ENCODE results near the gene VPS37D.
"Not testable (repeated sequence)": the region's sequence is repeated elsewhere in the genome, so short reads cannot be mapped to it uniquely, and the experiment has no call there.

The VPS37D gene

GRCh38 chr7:73667344-73668102 lies at the start of gene VPS37D:
Gene VPS37D, plus strand, starts transcription at chr7:73667831. Its CDS starts 128 bp downstream, at chr7:73667959.
- peaks cover 0 to 2% (median 0%) of the 10 kb centered on the region in 5 donors for H3K27me3 ChIP-seq (ENCODE audit: control insufficient read depth in 5 of 5, insufficient read depth in 4 of 5, low read length in 5 of 5)
- H3K27ac ChIP-seq (ENCODE audit: low read depth, low read length), result no peak within 1 kb of the TSS
- peak within 1 kb of the TSS in 4 of 5 donors; percentile 16 to 77 (median 72) for H3K9ac ChIP-seq (ENCODE audit: low read length in 5 of 5)
- no peaks in the 10 kb centered on the region for H3K36me3 ChIP-seq (ENCODE audit: control insufficient read depth in 5 of 5, insufficient read depth in 5 of 5, low read length in 5 of 5)
- peaks cover 0 to 22% (median 16%) of the 10 kb centered on the region in 5 donors for H3K4me1 ChIP-seq (ENCODE audit: control insufficient read depth in 5 of 5, insufficient read depth in 5 of 5, low read length in 5 of 5)
- H3K4me3 ChIP-seq (ENCODE audit: low read depth in 1 of 5, low read length in 5 of 5), result peak within 1 kb of the TSS; percentile 60 to 75 (median 66)
- H3K9me3 ChIP-seq (ENCODE audit: control insufficient read depth in 5 of 5, low read length in 5 of 5), result peaks cover 0 to 7% (median 6%) of the 10 kb centered on the region in 5 donors

- peaks cover 0 to 20% (median 13%) of the 10 kb centered on the region in 5 donors for H3K36me3 ChIP-seq (ENCODE audit: control insufficient read depth in 5 of 5, insufficient read depth in 5 of 5, low read length in 5 of 5)
- H3K27me3 ChIP-seq (ENCODE audit: control insufficient read depth in 5 of 5, insufficient read depth in 4 of 5, low read length in 5 of 5), result peaks cover 0 to 11% (median 3%) of the 10 kb centered on the region in 5 donors
- peaks cover 2 to 68% (median 39%) of the 10 kb centered on the region in 5 donors for H3K4me1 ChIP-seq (ENCODE audit: control insufficient read depth in 5 of 5, insufficient read depth in 5 of 5, low read length in 5 of 5)
- no peak overlapping the region for H3K4me3 ChIP-seq (ENCODE audit: low read depth in 1 of 5, low read length in 5 of 5)
- peak overlapping the region in 2 of 5 donors; percentile 16 to 62 for H3K9ac ChIP-seq (ENCODE audit: low read length in 5 of 5)
- no peak overlapping the region for H3K27ac ChIP-seq (ENCODE audit: low read depth, low read length)
- no peaks in the 10 kb centered on the region for H3K9me3 ChIP-seq (ENCODE audit: control insufficient read depth in 5 of 5, low read length in 5 of 5)
Measured at GRCh38 chr7:73618538-73618937, 49.1 kb upstream of the VPS37D start.

GRCh38 chr7:73619394-73619793 lies 48.2 kb upstream of the VPS37D start:
- H3K27ac ChIP-seq (ENCODE audit: low read depth, low read length); H3K9ac ChIP-seq (ENCODE audit: low read length in 5 of 5); H3K4me3 ChIP-seq (ENCODE audit: low read depth in 1 of 5, low read length in 5 of 5); H3K9me3 ChIP-seq (ENCODE audit: control insufficient read depth in 5 of 5, low read length in 5 of 5): not testable (repeated sequence)
- Histone ChIP-seq H3K4me1 (ENCODE audit: control insufficient read depth in 5 of 5, insufficient read depth in 5 of 5, low read length in 5 of 5) (peaks cover 2 to 65% (median 39%) of the 10 kb centered on the region in 5 donors), H3K27me3 (ENCODE audit: control insufficient read depth in 5 of 5, insufficient read depth in 4 of 5, low read length in 5 of 5) (peaks cover 0 to 16% (median 6%) of the 10 kb centered on the region in 5 donors), H3K36me3 (ENCODE audit: control insufficient read depth in 5 of 5, insufficient read depth in 5 of 5, low read length in 5 of 5) (peaks cover 0 to 16% (median 10%) of the 10 kb centered on the region in 5 donors)

DNA sequence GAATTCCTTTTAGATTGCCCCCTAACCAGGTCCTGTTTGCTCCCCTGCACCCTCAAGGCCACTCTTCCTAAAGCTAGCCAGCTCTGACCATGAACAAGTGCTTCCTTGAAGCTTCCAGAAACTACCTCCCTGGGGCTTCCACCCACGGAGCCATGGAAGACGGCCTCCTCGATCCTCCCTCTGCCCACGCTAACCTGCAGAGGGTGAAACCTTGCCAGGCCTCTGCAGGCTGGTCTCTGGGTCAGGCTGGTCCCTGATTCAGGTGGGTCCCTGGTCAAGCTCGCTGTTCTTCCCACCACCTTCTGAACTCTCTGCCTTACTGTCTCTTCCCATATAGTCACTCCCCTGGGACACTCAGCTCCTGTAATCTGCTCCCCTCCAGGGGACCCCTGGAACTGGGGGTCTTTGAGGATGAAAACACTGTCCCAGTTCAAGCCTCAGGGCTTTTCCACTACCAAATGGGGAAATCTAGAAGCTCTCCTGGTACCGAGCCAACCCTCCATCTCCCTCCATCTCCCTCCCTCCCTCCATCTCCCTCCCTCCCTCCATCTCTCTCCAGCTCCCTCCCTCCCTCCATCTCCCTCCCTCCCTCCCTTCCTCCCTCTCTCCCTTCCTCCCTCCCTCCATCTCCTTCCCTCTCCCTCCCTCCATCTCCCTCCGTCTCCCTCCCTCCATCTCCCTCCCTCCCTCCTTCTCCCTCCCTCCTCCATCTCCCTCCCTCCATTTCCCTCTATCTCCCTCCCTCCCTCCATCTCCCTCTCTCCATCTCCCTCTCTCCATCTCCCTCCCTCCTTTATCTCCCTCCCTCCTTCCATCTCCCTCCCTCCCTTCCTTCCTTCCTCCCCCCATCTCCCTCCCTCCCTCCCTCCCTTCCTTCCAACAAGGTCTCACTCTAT lies 46.2 kb upstream of the VPS37D start:
- peak overlapping the region; percentile 57 for H3K27ac ChIP-seq (ENCODE audit: low read depth, low read length)
- peaks cover 0 to 24% (median 6%) of the 10 kb centered on the region in 5 donors for H3K27me3 ChIP-seq (ENCODE audit: control insufficient read depth in 5 of 5, insufficient read depth in 4 of 5, low read length in 5 of 5)
- H3K4me3 ChIP-seq (ENCODE audit: low read depth in 1 of 5, low read length in 5 of 5), result no peak overlapping the region
- H3K4me1 ChIP-seq (ENCODE audit: control insufficient read depth in 5 of 5, insufficient read depth in 5 of 5, low read length in 5 of 5), result peaks cover 0 to 55% (median 32%) of the 10 kb centered on the region in 5 donors
- H3K9me3 ChIP-seq (ENCODE audit: control insufficient read depth in 5 of 5, low read length in 5 of 5), result no peaks in the 10 kb centered on the region
- H3K9ac ChIP-seq (ENCODE audit: low read length in 5 of 5), result no peak overlapping the region
- peaks cover 0 to 9% (median 4%) of the 10 kb centered on the region in 5 donors for H3K36me3 ChIP-seq (ENCODE audit: control insufficient read depth in 5 of 5, insufficient read depth in 5 of 5, low read length in 5 of 5)

DNA sequence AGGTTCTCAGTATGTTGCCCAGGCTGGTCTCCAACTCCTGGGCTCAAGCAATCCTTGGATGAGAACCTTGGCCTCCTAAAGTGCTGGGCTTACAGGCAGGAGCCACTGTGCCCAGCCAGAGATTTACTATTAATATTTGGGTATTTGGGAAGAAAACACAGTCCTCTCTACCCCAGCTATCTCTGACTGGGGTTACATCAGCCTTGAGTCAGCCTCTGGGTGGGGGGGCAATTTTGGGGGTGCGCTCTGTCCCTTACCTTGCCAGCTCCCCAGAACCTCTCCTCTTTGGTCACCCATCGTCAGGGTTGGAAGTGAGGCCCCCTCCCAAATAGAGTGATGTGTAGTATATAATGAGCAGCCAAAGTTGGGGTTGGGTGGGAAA lies 45.1 kb upstream of the VPS37D start:
- peaks cover 0 to 29% (median 7%) of the 10 kb centered on the region in 5 donors for H3K27me3 ChIP-seq (ENCODE audit: control insufficient read depth in 5 of 5, insufficient read depth in 4 of 5, low read length in 5 of 5)
- peaks cover 5 to 56% (median 37%) of the 10 kb centered on the region in 5 donors for H3K4me1 ChIP-seq (ENCODE audit: control insufficient read depth in 5 of 5, insufficient read depth in 5 of 5, low read length in 5 of 5)
- H3K27ac ChIP-seq (ENCODE audit: low read depth, low read length), result peak overlapping the region; percentile 91
- peaks cover 0 to 5% (median 0%) of the 10 kb centered on the region in 5 donors for H3K36me3 ChIP-seq (ENCODE audit: control insufficient read depth in 5 of 5, insufficient read depth in 5 of 5, low read length in 5 of 5)
- peak overlapping the region in 3 of 5 donors; percentile 16 to 94 (median 92) for H3K9ac ChIP-seq (ENCODE audit: low read length in 5 of 5)
- H3K9me3 ChIP-seq (ENCODE audit: control insufficient read depth in 5 of 5, low read length in 5 of 5), result no peaks in the 10 kb centered on the region
- H3K4me3 ChIP-seq (ENCODE audit: low read depth in 1 of 5, low read length in 5 of 5), result peak overlapping the region; percentile 58 to 90 (median 67)

GRCh38 chr7:73622909-73623797 lies 44.5 kb upstream of the VPS37D start:
- Histone ChIP-seq H3K36me3 (ENCODE audit: control insufficient read depth in 5 of 5, insufficient read depth in 5 of 5, low read length in 5 of 5) (peaks cover 0 to 5% (median 0%) of the 10 kb centered on the region in 5 donors), H3K4me1 (ENCODE audit: control insufficient read depth in 5 of 5, insufficient read depth in 5 of 5, low read length in 5 of 5) (peaks cover 5 to 53% (median 37%) of the 10 kb centered on the region in 5 donors), H3K4me3 (ENCODE audit: low read depth in 1 of 5, low read length in 5 of 5) (peak overlapping the region; percentile 63 to 90 (median 73)), H3K27ac (ENCODE audit: low read depth, low read length) (peak overlapping the region; percentile 91), H3K27me3 (ENCODE audit: control insufficient read depth in 5 of 5, insufficient read depth in 4 of 5, low read length in 5 of 5) (peaks cover 0 to 32% (median 10%) of the 10 kb centered on the region in 5 donors), H3K9me3 (ENCODE audit: control insufficient read depth in 5 of 5, low read length in 5 of 5) (no peaks in the 10 kb centered on the region), H3K9ac (ENCODE audit: low read length in 5 of 5) (peak overlapping the region; percentile 16 to 94 (median 76))

DNA sequence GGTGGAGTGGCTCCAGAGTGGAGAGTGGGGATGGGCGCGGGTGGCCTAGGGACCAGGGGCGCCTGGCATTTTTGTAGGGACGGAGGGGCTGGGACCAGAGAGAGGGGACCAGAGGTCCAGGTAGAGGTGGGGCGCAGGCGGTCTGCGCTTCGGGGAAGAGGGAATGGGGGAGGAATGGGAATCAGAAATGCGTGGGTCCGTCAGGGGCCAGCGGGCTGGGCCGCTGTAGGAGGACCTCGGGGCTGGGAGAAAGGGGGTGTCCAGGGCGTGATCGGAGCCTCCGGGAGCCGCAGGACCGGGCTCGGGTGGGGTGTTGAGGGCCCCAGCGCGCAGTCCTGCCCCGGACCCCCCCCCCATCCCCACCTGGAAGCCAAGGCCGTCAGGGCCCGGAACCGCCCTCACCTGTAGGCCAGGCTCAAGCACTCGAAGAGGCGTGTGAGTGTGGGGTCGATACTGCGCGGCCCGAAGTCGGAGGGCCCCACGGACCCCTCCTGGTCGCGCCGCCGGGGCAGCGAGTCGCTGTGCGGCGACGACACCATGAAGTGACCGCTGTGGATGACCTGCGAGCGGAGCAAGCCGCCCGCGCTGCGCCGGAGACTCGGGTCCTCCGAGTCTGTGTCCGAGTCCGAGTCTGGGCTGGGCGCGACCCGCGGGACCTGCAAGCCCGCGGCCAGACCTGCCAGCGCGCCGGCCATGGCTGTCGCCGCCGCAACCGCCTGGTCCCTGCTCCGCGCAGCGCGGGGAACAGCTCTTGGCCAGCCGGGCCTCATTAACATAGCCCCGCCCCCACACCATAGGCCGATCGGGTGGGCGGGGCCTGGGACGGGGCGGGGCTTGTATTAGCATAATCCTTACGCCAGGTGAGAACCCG lies 43.6 kb upstream of the VPS37D start, which contains the start of gene MLXIPL:
Gene MLXIPL (minus strand): TSS at position 725 of the 871 bp plus-strand sequence. CDS start 30 bp downstream, at position 695.
- peak within 1 kb of the TSS in 4 of 5 donors; percentile 73 to 94 (median 84) for H3K9ac ChIP-seq (ENCODE audit: low read length in 5 of 5)
- H3K9me3 ChIP-seq (ENCODE audit: control insufficient read depth in 5 of 5, low read length in 5 of 5), result no peaks in the 10 kb centered on the region
- H3K36me3 ChIP-seq (ENCODE audit: control insufficient read depth in 5 of 5, insufficient read depth in 5 of 5, low read length in 5 of 5), result no peaks in the 10 kb centered on the region
- peak within 1 kb of the TSS; percentile 91 for H3K27ac ChIP-seq (ENCODE audit: low read depth, low read length)
- peaks cover 0 to 32% (median 10%) of the 10 kb centered on the region in 5 donors for H3K27me3 ChIP-seq (ENCODE audit: control insufficient read depth in 5 of 5, insufficient read depth in 4 of 5, low read length in 5 of 5)
- peak within 1 kb of the TSS; percentile 63 to 90 (median 73) for H3K4me3 ChIP-seq (ENCODE audit: low read depth in 1 of 5, low read length in 5 of 5)
- H3K4me1 ChIP-seq (ENCODE audit: control insufficient read depth in 5 of 5, insufficient read depth in 5 of 5, low read length in 5 of 5), result peaks cover 5 to 44% (median 31%) of the 10 kb centered on the region in 5 donors

GRCh38 chr7:73624669-73625001 lies 43.0 kb upstream of the VPS37D start:
- Histone ChIP-seq H3K27me3 (ENCODE audit: control insufficient read depth in 5 of 5, insufficient read depth in 4 of 5, low read length in 5 of 5) (peaks cover 0 to 32% (median 10%) of the 10 kb centered on the region in 5 donors), H3K4me3 (ENCODE audit: low read depth in 1 of 5, low read length in 5 of 5) (peak overlapping the region in 2 of 5 donors; percentile 67 to 80)

More at GRCh38 chr7:73624669-73625001, 43.0 kb upstream of the VPS37D start:
- H3K9me3 ChIP-seq (ENCODE audit: control insufficient read depth in 5 of 5, low read length in 5 of 5), result no peaks in the 10 kb centered on the region
- H3K9ac ChIP-seq (ENCODE audit: low read length in 5 of 5), result no peak overlapping the region
- H3K4me1 ChIP-seq (ENCODE audit: control insufficient read depth in 5 of 5, insufficient read depth in 5 of 5, low read length in 5 of 5), result peaks cover 5 to 40% (median 28%) of the 10 kb centered on the region in 5 donors
- H3K27ac ChIP-seq (ENCODE audit: low read depth, low read length), result no peak overlapping the region
- no peaks in the 10 kb centered on the region for H3K36me3 ChIP-seq (ENCODE audit: control insufficient read depth in 5 of 5, insufficient read depth in 5 of 5, low read length in 5 of 5)
